ENCODE results near the gene CD180.

The CD180 gene

GRCh38 chr5:67206461-67206860, 9.9 kb upstream of the CD180 start:
- Histone ChIP-seq H3K36me3 (ENCODE audit: insufficient read depth, low read length) (no peaks in the 10 kb centered on the region), H3K27ac (no peak overlapping the region)

GRCh38 chr5:67205981-67206380, 9.4 kb upstream of the CD180 start:
- TF ChIP-seq EZH2 (IDR thresholded peaks at IDR 0.05) (no peak), FOXP2 (optimal IDR thresholded peaks at IDR 0.05; ENCODE audit: control extremely low read depth, extremely low read length, insufficient read depth) (no peak), POLR2AphosphoS5 (IDR thresholded peaks at IDR 0.05; ENCODE audit: borderline replicate concordance, low read depth, low read length) (no peak)
- H3K36me3 ChIP-seq (ENCODE audit: insufficient read depth, low read length): no peaks in the 10 kb centered on the region
- no peak overlapping the region for H3K27ac ChIP-seq
- H3K4me3 ChIP-seq: no peak overlapping the region
- DNase-seq (ENCODE audit: low read depth, low spot score): no peak
- H3K9me3 ChIP-seq (ENCODE audit: low read depth, low read length): no peaks in the 10 kb centered on the region
- H3K9ac ChIP-seq (ENCODE audit: insufficient read length): no peak overlapping the region

More at GRCh38 chr5:67206461-67206860, 9.9 kb upstream of the CD180 start:
- no peaks in the 10 kb centered on the region for H3K9me3 ChIP-seq (ENCODE audit: low read depth, low read length)
- H3K9ac ChIP-seq (ENCODE audit: insufficient read length): no peak overlapping the region
- no peak for DNase-seq (ENCODE audit: low read depth, low spot score)
- TF ChIP-seq POLR2AphosphoS5 (IDR thresholded peaks at IDR 0.05; ENCODE audit: borderline replicate concordance, low read depth, low read length) (no peak), FOXP2 (optimal IDR thresholded peaks at IDR 0.05; ENCODE audit: control extremely low read depth, extremely low read length, insufficient read depth) (no peak), EZH2 (IDR thresholded peaks at IDR 0.05) (no peak)
- no peak overlapping the region for H3K4me3 ChIP-seq

- Histone ChIP-seq H3K9me3 (ENCODE audit: low read depth, low read length) (no peaks in the 10 kb centered on the region), H3K9ac (ENCODE audit: insufficient read length) (no peak overlapping the region), H3K4me3 (no peak overlapping the region), H3K36me3 (ENCODE audit: insufficient read depth, low read length) (no peaks in the 10 kb centered on the region), H3K27ac (no peak overlapping the region)
- no peak for TF ChIP-seq POLR2AphosphoS5 (IDR thresholded peaks at IDR 0.05; ENCODE audit: borderline replicate concordance, low read depth, low read length)
- no peak for TF ChIP-seq FOXP2 (optimal IDR thresholded peaks at IDR 0.05; ENCODE audit: control extremely low read depth, extremely low read length, insufficient read depth)
- no peak for TF ChIP-seq EZH2 (IDR thresholded peaks at IDR 0.05)
- DNase-seq (ENCODE audit: low read depth, low spot score): no peak
Observed at GRCh38 chr5:67204821-67205220, 8.2 kb upstream of the CD180 start.

- TF ChIP-seq FOXP2 (optimal IDR thresholded peaks at IDR 0.05; ENCODE audit: control extremely low read depth, extremely low read length, insufficient read depth) (no peak), POLR2AphosphoS5 (IDR thresholded peaks at IDR 0.05; ENCODE audit: borderline replicate concordance, low read depth, low read length) (no peak)
- Histone ChIP-seq H3K27ac (no peak overlapping the region), H3K4me3 (no peak overlapping the region), H3K36me3 (ENCODE audit: insufficient read depth, low read length) (no peaks in the 10 kb centered on the region), H3K9ac (ENCODE audit: insufficient read length) (no peak overlapping the region), H3K9me3 (ENCODE audit: low read depth, low read length) (no peaks in the 10 kb centered on the region)
- DNase-seq (ENCODE audit: low read depth, low spot score): no peak
Observed at GRCh38 chr5:67203701-67204074, 7.1 kb upstream of the CD180 start.

- Histone ChIP-seq H3K9me3 (ENCODE audit: low read depth, low read length) (no peaks in the 10 kb centered on the region), H3K4me3 (no peak overlapping the region)
- TF ChIP-seq FOXP2 (optimal IDR thresholded peaks at IDR 0.05; ENCODE audit: control extremely low read depth, extremely low read length, insufficient read depth) (no peak), POLR2AphosphoS5 (IDR thresholded peaks at IDR 0.05; ENCODE audit: borderline replicate concordance, low read depth, low read length) (no peak), EZH2 (IDR thresholded peaks at IDR 0.05) (no peak)
Observed at GRCh38 chr5:67202828-67203227, 6.2 kb upstream of the CD180 start.

GRCh38 chr5:67201897-67202549, 5.4 kb upstream of the CD180 start:
- Histone ChIP-seq H3K36me3 (ENCODE audit: insufficient read depth, low read length) (no peaks in the 10 kb centered on the region), H3K4me3 (no peak overlapping the region), H3K9ac (ENCODE audit: insufficient read length) (no peak overlapping the region), H3K9me3 (ENCODE audit: low read depth, low read length) (no peaks in the 10 kb centered on the region), H3K27ac (no peak overlapping the region)
- no peak for TF ChIP-seq FOXP2 (optimal IDR thresholded peaks at IDR 0.05; ENCODE audit: control extremely low read depth, extremely low read length, insufficient read depth)
- no peak for TF ChIP-seq EZH2 (IDR thresholded peaks at IDR 0.05)
- TF ChIP-seq POLR2AphosphoS5 (IDR thresholded peaks at IDR 0.05; ENCODE audit: borderline replicate concordance, low read depth, low read length): no peak
- no peak for DNase-seq (ENCODE audit: low read depth, low spot score)

More at GRCh38 chr5:67202828-67203227, 6.2 kb upstream of the CD180 start:
- Histone ChIP-seq H3K9ac (ENCODE audit: insufficient read length) (no peak overlapping the region), H3K36me3 (ENCODE audit: insufficient read depth, low read length) (no peaks in the 10 kb centered on the region), H3K27ac (no peak overlapping the region)
- no peak for DNase-seq (ENCODE audit: low read depth, low spot score)

- no peak for DNase-seq (ENCODE audit: low read depth, low spot score)
- H3K36me3 ChIP-seq (ENCODE audit: insufficient read depth, low read length): no peaks in the 10 kb centered on the region
- H3K27ac ChIP-seq: no peak overlapping the region
- TF ChIP-seq EZH2 (IDR thresholded peaks at IDR 0.05) (no peak), FOXP2 (optimal IDR thresholded peaks at IDR 0.05; ENCODE audit: control extremely low read depth, extremely low read length, insufficient read depth) (no peak), POLR2AphosphoS5 (IDR thresholded peaks at IDR 0.05; ENCODE audit: borderline replicate concordance, low read depth, low read length) (no peak)
- H3K4me3 ChIP-seq: no peak overlapping the region
- no peak overlapping the region for H3K9ac ChIP-seq (ENCODE audit: insufficient read length)
- no peaks in the 10 kb centered on the region for H3K9me3 ChIP-seq (ENCODE audit: low read depth, low read length)
Observed at GRCh38 chr5:67200809-67201562, 4.4 kb upstream of the CD180 start.

- TF ChIP-seq FOXP2 (optimal IDR thresholded peaks at IDR 0.05; ENCODE audit: control extremely low read depth, extremely low read length, insufficient read depth) (no peak), EZH2 (IDR thresholded peaks at IDR 0.05) (no peak), POLR2AphosphoS5 (IDR thresholded peaks at IDR 0.05; ENCODE audit: borderline replicate concordance, low read depth, low read length) (no peak)
- no peaks in the 10 kb centered on the region for H3K9me3 ChIP-seq (ENCODE audit: low read depth, low read length)
- H3K36me3 ChIP-seq (ENCODE audit: insufficient read depth, low read length): no peaks in the 10 kb centered on the region
- DNase-seq (ENCODE audit: low read depth, low spot score): no peak
- no peak overlapping the region for H3K9ac ChIP-seq (ENCODE audit: insufficient read length)
- no peak overlapping the region for H3K27ac ChIP-seq
- no peak overlapping the region for H3K4me3 ChIP-seq
Observed at GRCh38 chr5:67199859-67200258, 3.3 kb upstream of the CD180 start.

All from SK-N-MC (cell line).